Endothelial cell of umbilical vein (primary cell): ENCODE measurements around the gene CHST14. TPM values are rescaled to one million over a fixed set of nuclear protein-coding genes. Genes with fewer than 3 reads are reported as not detected.

ENCODE experiments used
- BruUV-seq: library from RNA; stranded (reverse); fragments of 400-500 nt; replicated peaks from 2 replicates; lab custom pipeline; 2021; lab: Mats Ljungman, UMichigan
- CTCF ChIA-PET: fragments of 300-600, 350-600 bp; sonication (Branson Sonifier 250); formaldehyde crosslinking; loops from one replicate; lab custom pipeline; 2021; ENCODE audit warnings: antibody characterized with exemption, inconsistent platforms; lab: Charles Lee
- POLR2A ChIA-PET: fragments of 300-600, 350-600 bp; sonication (Branson Sonifier 250); formaldehyde crosslinking; loops from one replicate; lab custom pipeline; 2021; ENCODE audit warnings: antibody characterized with exemption, inconsistent platforms; lab: Charles Lee
- DNase-seq: peaks from one replicate; pipeline ENCODE4 v3.0.0-alpha.2; 2011; ENCODE audit warnings: low read depth, low spot score
- FAIRE-seq: peaks from 2 replicates; lab custom pipeline; 2011; peaks lifted over from hg19 to GRCh38; lab: Jason Lieb, UNC
- H2AFZ ChIP-seq: 2 replicates; pipeline ENCODE4 v1.6.0; 2012; ENCODE audit warnings: low read depth, low read length, control low read depth, inconsistent platforms
- H3K27ac ChIP-seq: 2 replicates; pipeline ENCODE4 v1.5.1; 2011; ENCODE audit warnings: low read depth, mild to moderate bottlenecking, control low read depth, low read length, moderate library complexity; ENCODE audit not compliant: insufficient read depth
- H3K27me3 ChIP-seq, 2 experiments: 2 replicates each; pipeline versions ENCODE4 v1.6.0 to v1.6.1; 2011; ENCODE audit warnings: low read length in 2 of 2, mixed read lengths in 1 of 2; ENCODE audit not compliant: control insufficient read depth in 2 of 2, insufficient read depth in 2 of 2
- H3K36me3 ChIP-seq, 2 experiments: 2 replicates in 1 of 2; 3 replicates in 1 of 2; pipeline ENCODE4 v1.5.1; 2011; ENCODE audit warnings: low read length in 2 of 2, mild to moderate bottlenecking in 1 of 2, moderate library complexity in 1 of 2; ENCODE audit not compliant: control insufficient read depth in 2 of 2, insufficient read depth in 2 of 2; ENCODE audit errors: extremely low read depth in 1 of 2
- H3K4me1 ChIP-seq: 3 replicates; pipeline ENCODE4 v1.5.1; 2011; ENCODE audit warnings: mild to moderate bottlenecking, low read length; ENCODE audit not compliant: control insufficient read depth, insufficient read depth; ENCODE audit errors: extremely low read depth
- H3K4me2 ChIP-seq: 2 replicates; pipeline ENCODE4 v1.6.1; 2011; ENCODE audit warnings: low read length, control low read depth, mixed read lengths; ENCODE audit not compliant: insufficient read depth
- H3K4me3 ChIP-seq, 3 experiments: fragments of 200-600 bp in 1 of 3; sonication (generic), shearing (Covaris generic) in 1 of 3; replicated peaks in 1 of 3; 2 replicates each; pipeline ENCODE4 v1.5.1; 2011 to 2016; ENCODE audit warnings: control low read depth in 3 of 3, low read length in 3 of 3, mild to moderate bottlenecking in 2 of 3, inconsistent platforms in 1 of 3, low read depth in 1 of 3, moderate library complexity in 1 of 3; ENCODE audit not compliant: insufficient read depth in 1 of 3
- H3K79me2 ChIP-seq: 2 replicates; pipeline ENCODE4 v1.6.0; 2012; ENCODE audit warnings: low read length, inconsistent platforms; ENCODE audit not compliant: control insufficient read depth, insufficient read depth
- H3K9ac ChIP-seq: replicated peaks from 2 replicates; pipeline ENCODE3; 2011; ENCODE audit warnings: low read length, control low read depth; ENCODE audit not compliant: insufficient read depth; ENCODE audit errors: extremely low read depth
- H3K9me1 ChIP-seq: replicated peaks from 3 replicates; pipeline ENCODE4 v1.6.0; 2011; ENCODE audit warnings: mild to moderate bottlenecking, low read length; ENCODE audit not compliant: control insufficient read depth, insufficient read depth; ENCODE audit errors: extremely low read depth
- H3K9me3 ChIP-seq: replicated peaks from 2 replicates; pipeline ENCODE4 v1.5.1; 2012; ENCODE audit warnings: low read length, inconsistent platforms; ENCODE audit not compliant: control insufficient read depth, insufficient read depth
- H4K20me1 ChIP-seq: replicated peaks from 2 replicates; pipeline ENCODE3; 2011; ENCODE audit warnings: mild to moderate bottlenecking, low read length; ENCODE audit not compliant: control insufficient read depth, insufficient read depth; ENCODE audit errors: extremely low read depth
- CTCF ChIP-seq, 2 donors: IDR thresholded peaks; 1 replicate in 1 of 2; 2 replicates in 1 of 2; pipeline ENCODE4 v1.5.1; 2011; ENCODE audit warnings: low read length in 2 of 2, mild to moderate bottlenecking in 2 of 2, moderate library complexity in 2 of 2, control low read depth in 1 of 2, inconsistent platforms in 1 of 2, low read depth in 1 of 2; ENCODE audit not compliant: insufficient read depth in 1 of 2; ENCODE audit errors: extremely low read depth in 1 of 2
- EZH2 ChIP-seq: IDR thresholded peaks from 2 replicates; pipeline ENCODE4 v1.6.1; 2012; ENCODE audit warnings: borderline replicate concordance, low read depth, mild to moderate bottlenecking, moderate library complexity, low read length, inconsistent platforms; ENCODE audit not compliant: severe bottlenecking
- FOS ChIP-seq: IDR thresholded peaks from 2 replicates; pipeline ENCODE4 v1.6.1; 2011; ENCODE audit warnings: mild to moderate bottlenecking, low read length, moderate library complexity, borderline replicate concordance; ENCODE audit not compliant: insufficient read depth
- GATA2 ChIP-seq: IDR thresholded peaks from 2 replicates; pipeline ENCODE4 v1.7.0; 2011; ENCODE audit warnings: low read depth, mild to moderate bottlenecking, moderate library complexity, mixed read lengths, low read length; ENCODE audit not compliant: insufficient read length, insufficient read depth
- MAX ChIP-seq: IDR thresholded peaks from 2 replicates; pipeline ENCODE4 v1.6.1; 2011; ENCODE audit not compliant: insufficient read depth, insufficient read length
- MYC ChIP-seq: IDR thresholded peaks from one replicate; pipeline ENCODE4 v1.6.1; 2011; ENCODE audit warnings: mild to moderate bottlenecking, low read depth, low read length
- POLR2A ChIP-seq: IDR thresholded peaks from 2 replicates; pipeline ENCODE4 v1.6.1; 2012; ENCODE audit warnings: low read depth, mild to moderate bottlenecking, control low read depth, low read length
- POLR2AphosphoS5 ChIP-seq: IDR thresholded peaks from 2 replicates; pipeline ENCODE4 v1.6.1; 2012; ENCODE audit warnings: low read depth, mild to moderate bottlenecking, control low read depth, low read length, moderate library complexity; ENCODE audit not compliant: insufficient read depth
- dilution Hi-C: fragments of 300-500 bp; cut with MboI; formaldehyde crosslinking; loops from one replicate; pipeline ENCODE4 v1.15.0; 2019; ENCODE audit warnings: low sequenced_read_pairs; ENCODE audit not compliant: extremely low pct_ligation_motif_present
- intact Hi-C: fragments of 100-400 bp; cut with micrococcal nuclease; formaldehyde crosslinking; loops from one replicate; pipeline ENCODE4 v1.10.0; 2022
- polyA plus RNA-seq, 4 experiments: library from polyadenylated mRNA; depleted of rRNA in 3 of 4; stranded (reverse) in 3 of 4; unstranded in 1 of 4; fragments of >200 nt; gene quantifications; 2 replicates each; pipeline versions ENCODE4 v1.2.1 to v1.2.3, GENCODE V29; 2011 to 2012; ENCODE audit warnings: missing spikeins in 1 of 4
- total RNA-seq: library from RNA; stranded (reverse); gene quantifications from 2 replicates; pipeline ENCODE4 v1.2.3, GENCODE V29; 2021

CHST14 gene
- total and polyA plus RNA-seq, 2 donors (not counting 3 experiments of a cell fraction or from before 2014, with no cell fraction given) = 35.1 to 49.2 TPM

GRCh38 chr15:40430271-40430805 is 40.4 kb upstream of the CHST14 start:
- H3K27ac ChIP-seq = no peak overlapping the region
- no TSS peak for BruUV-seq
- no peaks in the 10 kb centered on the region for H4K20me1 ChIP-seq
- no peaks in the 10 kb centered on the region for H3K79me2 ChIP-seq
- no peak overlapping the region for H2AFZ ChIP-seq
- intact Hi-C loops (no loop called here), dilution Hi-C loops (no loop called here)
- TF ChIP-seq GATA2 (no peak), POLR2A (no peak), FOS (no peak), MYC (no peak), POLR2AphosphoS5 (no peak), MAX (no peak), EZH2 (no peak), CTCF (IDR thresholded peaks at IDR 0.05; ENCODE audit: extremely low read depth in 1 of 2, insufficient read depth in 1 of 2, low read depth in 1 of 2, low read length in 2 of 2) (no peak)
- H3K4me2 ChIP-seq = no peak overlapping the region
- no peaks in the 10 kb centered on the region for H3K36me3 ChIP-seq
- no peaks in the 10 kb centered on the region for H3K4me1 ChIP-seq
- no peak overlapping the region for H3K4me3 ChIP-seq
- FAIRE-seq = no peak
- no peak for DNase-seq
- ChIA-PET POLR2A (no interaction called here), CTCF (interaction anchor here (1.4 to 1.7 kb wide), 3 partner anchors 10 to 157 kb away, joined by 3 to 5 read pairs (median 4); partner anchors contain the start of gene BAHD1)
- no peaks in the 10 kb centered on the region for H3K9me1 ChIP-seq
- H3K9ac ChIP-seq = no peak overlapping the region
- H3K9me3 ChIP-seq = no peaks in the 10 kb centered on the region
- peaks cover 29 to 43% of the 10 kb centered on the region in 2 experiments for H3K27me3 ChIP-seq
